OCI-LY1 (cell line): Measurements from ENCODE around the gene SFMBT2.

Experiments used
- EZH2 ChIP-seq: fragments of 200-600 bp; sonication (generic), shearing (Covaris generic); IDR thresholded peaks from 2 replicates; pipeline ENCODE4 v1.8.0; 2017; ENCODE audit warnings: borderline replicate concordance, mixed run types, mild to moderate bottlenecking, antibody characterized with exemption, low read length, moderate library complexity, mixed read lengths
- TF ChIP-seq, protein P1 (sequence below): fragments of 200-600 bp; sonication (generic), shearing (Covaris generic); IDR thresholded peaks from 2 replicates; pipeline ENCODE4 v1.5.1; 2017; ENCODE audit warnings: mild to moderate bottlenecking, antibody characterized with exemption, low read length, moderate library complexity, mixed read lengths

DNA sequence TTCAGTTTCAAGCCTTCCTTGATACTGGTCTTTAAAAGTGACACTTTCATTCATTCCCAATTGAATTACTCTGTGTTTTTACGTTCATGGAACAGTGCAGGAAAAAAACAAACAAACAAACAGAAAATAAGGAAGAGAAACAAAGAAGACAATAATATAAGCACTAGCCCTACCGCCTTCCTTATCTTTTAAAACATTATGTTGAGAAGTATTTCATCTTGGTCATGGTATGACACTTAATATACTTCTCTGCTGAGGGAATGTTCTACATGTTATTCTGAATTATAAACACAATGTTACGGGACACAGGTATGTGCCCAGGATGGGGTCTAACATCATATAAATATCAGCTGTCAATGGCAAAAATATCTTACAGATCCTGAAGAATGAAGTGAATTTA lies 176.7 kb downstream of the SFMBT2 start:
- TF ChIP-seq, protein P1, sequence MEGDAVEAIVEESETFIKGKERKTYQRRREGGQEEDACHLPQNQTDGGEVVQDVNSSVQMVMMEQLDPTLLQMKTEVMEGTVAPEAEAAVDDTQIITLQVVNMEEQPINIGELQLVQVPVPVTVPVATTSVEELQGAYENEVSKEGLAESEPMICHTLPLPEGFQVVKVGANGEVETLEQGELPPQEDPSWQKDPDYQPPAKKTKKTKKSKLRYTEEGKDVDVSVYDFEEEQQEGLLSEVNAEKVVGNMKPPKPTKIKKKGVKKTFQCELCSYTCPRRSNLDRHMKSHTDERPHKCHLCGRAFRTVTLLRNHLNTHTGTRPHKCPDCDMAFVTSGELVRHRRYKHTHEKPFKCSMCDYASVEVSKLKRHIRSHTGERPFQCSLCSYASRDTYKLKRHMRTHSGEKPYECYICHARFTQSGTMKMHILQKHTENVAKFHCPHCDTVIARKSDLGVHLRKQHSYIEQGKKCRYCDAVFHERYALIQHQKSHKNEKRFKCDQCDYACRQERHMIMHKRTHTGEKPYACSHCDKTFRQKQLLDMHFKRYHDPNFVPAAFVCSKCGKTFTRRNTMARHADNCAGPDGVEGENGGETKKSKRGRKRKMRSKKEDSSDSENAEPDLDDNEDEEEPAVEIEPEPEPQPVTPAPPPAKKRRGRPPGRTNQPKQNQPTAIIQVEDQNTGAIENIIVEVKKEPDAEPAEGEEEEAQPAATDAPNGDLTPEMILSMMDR = no peak
- no peak for TF ChIP-seq EZH2
